ENCODE data around the gene PRSS53.
"Not testable (repeated sequence)": the region's sequence is repeated elsewhere in the genome, so short reads cannot be mapped to it uniquely, and the experiment has no call there.

PRSS53 gene

DNA sequence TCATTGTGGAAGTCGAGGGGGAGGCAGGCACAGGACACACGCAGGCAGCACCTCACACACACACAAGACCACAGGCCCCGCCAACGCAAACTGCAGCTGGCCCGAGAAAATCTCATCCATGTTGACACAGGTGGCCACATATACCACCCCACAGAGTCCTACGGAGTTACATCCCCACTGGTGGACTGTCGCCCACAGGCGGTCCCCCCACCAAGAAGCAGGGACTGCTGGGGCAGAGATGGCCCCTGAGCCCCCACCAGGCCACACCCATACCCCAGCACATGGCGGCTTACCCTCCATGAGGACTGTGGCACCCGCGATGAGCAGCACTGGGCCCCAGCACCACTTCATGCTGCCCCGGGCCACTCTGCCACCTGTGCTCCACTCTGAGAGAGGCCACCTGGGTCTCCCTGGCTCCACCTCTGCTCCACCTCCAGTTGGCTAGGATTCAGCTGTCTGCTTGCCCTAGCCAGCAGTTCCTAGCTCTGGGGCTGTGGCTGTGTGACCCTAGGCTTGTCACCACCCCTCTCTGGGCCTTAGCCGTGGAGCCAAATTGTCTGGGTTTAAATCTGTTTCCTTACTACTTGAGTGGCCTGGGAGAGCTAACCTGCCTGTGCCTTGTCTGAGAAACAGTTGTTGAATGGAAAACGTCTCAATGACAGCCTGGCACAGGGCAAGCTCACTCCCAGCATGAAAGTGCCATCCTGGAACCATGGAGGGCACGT lies at the start of gene PRSS53:
PRSS53 (minus strand) TSS at position 485 of the 725 bp plus-strand sequence; CDS start at position 351, 134 bp downstream.
- DNase-seq (ENCODE audit: low read depth): no peak
- no peak within 1 kb of the TSS for H3K4me3 ChIP-seq (ENCODE audit: low read depth, low read length)
- TF ChIP-seq, protein P1, sequence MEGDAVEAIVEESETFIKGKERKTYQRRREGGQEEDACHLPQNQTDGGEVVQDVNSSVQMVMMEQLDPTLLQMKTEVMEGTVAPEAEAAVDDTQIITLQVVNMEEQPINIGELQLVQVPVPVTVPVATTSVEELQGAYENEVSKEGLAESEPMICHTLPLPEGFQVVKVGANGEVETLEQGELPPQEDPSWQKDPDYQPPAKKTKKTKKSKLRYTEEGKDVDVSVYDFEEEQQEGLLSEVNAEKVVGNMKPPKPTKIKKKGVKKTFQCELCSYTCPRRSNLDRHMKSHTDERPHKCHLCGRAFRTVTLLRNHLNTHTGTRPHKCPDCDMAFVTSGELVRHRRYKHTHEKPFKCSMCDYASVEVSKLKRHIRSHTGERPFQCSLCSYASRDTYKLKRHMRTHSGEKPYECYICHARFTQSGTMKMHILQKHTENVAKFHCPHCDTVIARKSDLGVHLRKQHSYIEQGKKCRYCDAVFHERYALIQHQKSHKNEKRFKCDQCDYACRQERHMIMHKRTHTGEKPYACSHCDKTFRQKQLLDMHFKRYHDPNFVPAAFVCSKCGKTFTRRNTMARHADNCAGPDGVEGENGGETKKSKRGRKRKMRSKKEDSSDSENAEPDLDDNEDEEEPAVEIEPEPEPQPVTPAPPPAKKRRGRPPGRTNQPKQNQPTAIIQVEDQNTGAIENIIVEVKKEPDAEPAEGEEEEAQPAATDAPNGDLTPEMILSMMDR (IDR thresholded peaks at IDR 0.05; ENCODE audit: control insufficient read depth, extremely low read depth, insufficient read depth): no peak

DNA sequence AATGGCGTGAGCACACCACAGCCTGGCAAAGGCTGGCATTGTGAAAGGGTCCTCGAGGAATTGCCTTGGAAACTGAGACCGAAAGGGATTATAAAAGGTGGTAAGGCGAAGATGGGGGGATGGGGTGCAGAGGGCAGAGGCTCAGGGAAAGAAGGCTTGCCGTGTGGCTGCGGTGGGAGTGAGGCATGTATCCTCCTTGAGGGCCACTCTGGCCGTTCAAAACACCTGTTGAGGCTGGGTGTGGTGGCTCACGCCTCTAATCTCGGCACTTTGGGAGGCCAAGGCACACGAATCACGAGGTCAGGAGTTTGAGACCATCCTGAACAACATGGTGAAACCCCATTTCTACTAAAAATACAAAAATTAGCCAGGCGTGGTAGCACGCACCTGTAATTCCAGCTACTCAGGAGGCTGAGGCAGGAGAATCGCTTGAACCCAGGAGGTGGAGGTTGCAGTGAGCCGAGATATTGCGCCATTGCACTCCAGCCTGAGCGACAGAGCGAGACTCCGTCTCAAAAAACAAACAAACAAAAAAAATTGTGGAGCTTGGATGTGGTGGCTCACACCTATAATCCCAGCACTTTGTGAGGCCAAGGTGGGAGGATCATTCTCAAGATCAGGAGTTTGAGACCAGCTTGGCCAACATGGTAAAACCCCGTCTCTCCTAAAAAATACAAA lies 48.2 kb upstream of the PRSS53 start:
- not testable (repeated sequence) for H3K4me3 ChIP-seq (ENCODE audit: low read depth, low read length); DNase-seq (ENCODE audit: low read depth)

DNA sequence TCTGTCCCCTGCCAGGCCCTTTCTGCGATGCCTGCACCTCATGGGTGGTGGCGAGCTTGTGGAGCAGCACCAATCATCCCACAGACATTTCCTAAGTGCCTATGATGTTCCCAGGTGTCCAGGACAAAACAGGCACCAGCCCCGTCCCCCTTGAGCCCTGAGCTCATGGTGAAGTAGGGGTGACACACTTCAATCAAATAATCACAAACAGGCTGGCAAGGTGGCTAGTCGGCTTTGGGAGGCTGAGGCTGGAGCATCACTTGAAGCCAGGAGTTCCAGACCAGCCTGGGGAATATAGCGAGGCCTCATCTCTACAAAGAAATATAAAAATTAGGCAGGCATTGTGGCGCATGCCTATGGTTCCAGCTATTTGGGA lies 47.5 kb upstream of the PRSS53 start:
- no peak overlapping the region for H3K4me3 ChIP-seq (ENCODE audit: low read depth, low read length)
- no peak for DNase-seq (ENCODE audit: low read depth)
- TF ChIP-seq, protein P1 (IDR thresholded peaks at IDR 0.05; ENCODE audit: control insufficient read depth, extremely low read depth, insufficient read depth): no peak

DNA sequence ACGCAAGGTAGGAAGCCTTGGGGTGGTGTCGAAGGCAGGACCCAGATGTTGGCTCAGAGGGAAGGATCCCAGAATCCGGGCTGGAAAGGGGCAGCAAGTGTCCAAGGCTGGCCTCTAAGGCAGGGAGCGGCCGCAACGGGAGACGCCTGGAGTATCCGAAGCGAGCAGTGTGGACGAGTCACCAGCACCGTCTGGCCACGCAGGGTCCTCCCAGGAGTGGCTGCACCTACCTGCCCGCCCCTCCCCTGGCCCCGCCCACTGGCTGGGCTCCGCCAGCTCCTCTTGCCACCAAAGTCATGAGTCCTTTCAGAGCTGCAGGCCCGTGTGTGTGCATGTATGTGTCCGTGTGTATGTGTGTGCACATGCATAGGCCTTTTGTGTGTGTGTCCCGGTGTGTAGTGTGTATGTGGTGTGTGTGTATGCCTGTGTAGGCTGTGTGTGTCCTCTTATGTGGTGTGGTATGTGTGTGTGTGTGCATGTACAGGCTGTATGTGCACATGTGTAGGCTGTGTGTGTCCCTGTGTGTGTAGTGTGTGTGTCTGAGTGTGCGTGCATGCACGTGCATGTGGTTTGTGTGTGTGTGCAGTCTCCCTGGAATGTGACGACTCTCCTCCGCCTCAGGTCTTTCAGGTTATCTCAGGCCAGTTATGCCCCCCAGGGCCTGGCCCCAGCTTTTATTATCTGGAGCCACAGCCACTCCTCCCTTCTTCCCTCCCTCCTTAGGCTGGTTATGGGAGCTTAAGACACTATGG lies 47.0 kb upstream of the PRSS53 start, which contains the start of gene PRSS8:
PRSS8 (minus strand) TSS at position 193 of the 752 bp plus-strand sequence. CDS start 229 bp downstream, outside the sequence.
- DNase-seq (ENCODE audit: low read depth): peak; percentile 69
- TF ChIP-seq, protein P1 (IDR thresholded peaks at IDR 0.05; ENCODE audit: control insufficient read depth, extremely low read depth, insufficient read depth): no peak
- H3K4me3 ChIP-seq (ENCODE audit: low read depth, low read length): peak within 1 kb of the TSS; percentile 92

DNA sequence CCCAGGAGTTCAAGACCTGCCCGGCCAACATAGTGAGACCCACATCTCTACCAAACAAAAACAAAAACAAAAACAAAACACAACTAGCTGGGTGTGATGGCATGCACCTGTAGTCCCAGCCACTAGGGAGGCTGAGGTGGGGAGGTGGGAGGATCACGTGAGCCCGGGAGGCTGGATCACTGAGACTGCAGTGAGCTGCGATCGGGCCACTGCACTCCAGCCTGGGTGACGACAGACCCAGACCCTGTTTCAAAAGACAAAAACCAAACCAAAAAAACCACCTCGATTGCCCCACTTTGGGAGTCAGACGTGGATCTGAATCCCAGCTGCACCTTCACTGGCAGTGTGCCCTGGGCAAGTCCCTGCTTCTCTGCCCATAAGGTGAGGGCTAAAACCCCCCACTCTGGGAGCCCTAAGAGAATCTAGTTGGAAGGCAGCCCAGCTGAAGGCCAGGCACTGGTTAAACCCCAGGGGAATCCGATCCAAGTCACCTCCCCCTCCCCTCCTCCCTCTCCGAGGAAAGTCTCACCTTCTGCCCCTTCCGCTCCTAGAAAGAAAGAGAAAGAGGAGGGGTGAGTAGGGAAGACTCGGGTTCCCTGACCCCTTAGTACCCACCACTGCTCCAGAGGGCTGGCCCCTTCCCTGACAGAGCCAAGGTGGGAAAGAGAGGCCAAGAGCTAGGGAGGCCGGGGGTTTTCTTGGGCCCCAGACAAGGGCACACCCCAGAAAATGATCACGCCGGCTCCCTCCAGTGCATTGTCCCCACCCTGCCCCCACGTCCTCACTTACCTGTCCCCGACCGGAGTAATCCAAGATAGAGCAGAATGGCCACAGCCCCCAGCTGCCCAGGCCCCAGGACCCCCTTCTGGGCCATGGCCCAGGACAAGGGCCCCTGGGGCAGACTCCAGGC lies 46.1 kb upstream of the PRSS53 start:
- peak overlapping the region; percentile 92 for H3K4me3 ChIP-seq (ENCODE audit: low read depth, low read length)
- TF ChIP-seq, protein P1 (IDR thresholded peaks at IDR 0.05; ENCODE audit: control insufficient read depth, extremely low read depth, insufficient read depth): no peak
- DNase-seq (ENCODE audit: low read depth): no peak

DNA sequence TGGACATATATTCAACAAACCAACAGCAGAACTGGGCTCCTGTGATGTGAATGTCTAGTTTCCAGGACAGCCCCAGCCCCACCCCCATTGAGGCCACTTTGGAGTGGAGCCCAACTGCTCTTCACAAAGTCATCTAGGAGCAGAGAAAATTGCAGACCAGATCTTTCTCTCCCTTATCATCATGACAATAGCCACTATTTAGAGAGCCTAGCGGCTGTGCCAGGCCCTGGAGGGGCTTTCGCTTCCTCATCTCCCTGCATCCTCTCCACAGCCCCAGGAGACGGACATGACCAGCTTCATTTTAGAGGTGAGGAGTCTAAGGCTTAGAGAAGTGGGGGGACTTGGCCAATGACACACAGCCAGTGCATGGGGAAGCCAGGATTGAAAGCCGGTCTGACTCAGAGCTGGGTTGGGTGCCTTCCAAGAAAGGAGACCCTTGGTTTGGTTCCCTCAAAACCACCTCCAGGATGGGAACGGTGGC lies 45.4 kb upstream of the PRSS53 start:
- peak overlapping the region; percentile 92 for H3K4me3 ChIP-seq (ENCODE audit: low read depth, low read length)
- TF ChIP-seq, protein P1 (IDR thresholded peaks at IDR 0.05; ENCODE audit: control insufficient read depth, extremely low read depth, insufficient read depth): no peak
- DNase-seq (ENCODE audit: low read depth): no peak
